Measurements from ENCODE around the gene ARHGAP44.
"Not testable (repeated sequence)": the region's sequence is repeated elsewhere in the genome, so short reads cannot be mapped to it uniquely, and the experiment has no call there.

The ARHGAP44 gene

GRCh38 chr17:12815642-12816141 is 26.4 kb downstream of the ARHGAP44 start:
- no peak for DNase-seq (ENCODE audit: low read depth)

- DNase-seq (ENCODE audit: low read depth), result no peak
Measured at GRCh38 chr17:12821376-12821940, 32.2 kb downstream of the ARHGAP44 start.

GRCh38 chr17:12826431-12826830 is 37.1 kb downstream of the ARHGAP44 start:
- DNase-seq (ENCODE audit: low read depth), result no peak

- no peak for DNase-seq (ENCODE audit: low read depth)
Measured at GRCh38 chr17:12830777-12831247, 41.5 kb downstream of the ARHGAP44 start.

GRCh38 chr17:12831839-12832238 is 42.5 kb downstream of the ARHGAP44 start:
- DNase-seq (ENCODE audit: low read depth), result no peak

GRCh38 chr17:12839042-12839441 is 49.7 kb downstream of the ARHGAP44 start:
- DNase-seq (ENCODE audit: low read depth), result no peak

- DNase-seq (ENCODE audit: low read depth), result no peak
Measured at GRCh38 chr17:12842936-12843335, 53.6 kb downstream of the ARHGAP44 start.

GRCh38 chr17:12850996-12851395 is 61.7 kb downstream of the ARHGAP44 start:
- DNase-seq (ENCODE audit: low read depth), result no peak

- no peak for DNase-seq (ENCODE audit: low read depth)
Measured at GRCh38 chr17:12851901-12852435, 62.7 kb downstream of the ARHGAP44 start.

GRCh38 chr17:12853921-12854320 is 64.6 kb downstream of the ARHGAP44 start:
- no peak for DNase-seq (ENCODE audit: low read depth)

- no peak for DNase-seq (ENCODE audit: low read depth)
Measured at GRCh38 chr17:12856416-12856815, 67.1 kb downstream of the ARHGAP44 start.

GRCh38 chr17:12857592-12857991 is 68.3 kb downstream of the ARHGAP44 start:
- DNase-seq (ENCODE audit: low read depth), result no peak

- no peak for DNase-seq (ENCODE audit: low read depth)
Measured at GRCh38 chr17:12859520-12859919, 70.2 kb downstream of the ARHGAP44 start.

GRCh38 chr17:12865769-12866168 is 76.5 kb downstream of the ARHGAP44 start:
- DNase-seq (ENCODE audit: low read depth), result no peak

GRCh38 chr17:12866244-12866643 is 76.9 kb downstream of the ARHGAP44 start:
- no peak for DNase-seq (ENCODE audit: low read depth)

GRCh38 chr17:12867726-12868125 is 78.4 kb downstream of the ARHGAP44 start:
- DNase-seq (ENCODE audit: low read depth), result no peak

- not testable (repeated sequence) for DNase-seq (ENCODE audit: low read depth)
Measured at GRCh38 chr17:12873415-12874125, 84.3 kb downstream of the ARHGAP44 start.

GRCh38 chr17:12877953-12878669 is 88.8 kb downstream of the ARHGAP44 start:
- no peak for DNase-seq (ENCODE audit: low read depth)

GRCh38 chr17:12879096-12879495 is 89.8 kb downstream of the ARHGAP44 start:
- DNase-seq (ENCODE audit: low read depth), result not testable (repeated sequence)

- DNase-seq (ENCODE audit: low read depth), result no peak
Measured at GRCh38 chr17:12883472-12883871, 94.2 kb downstream of the ARHGAP44 start.

GRCh38 chr17:12887088-12887487 is 97.8 kb downstream of the ARHGAP44 start:
- DNase-seq (ENCODE audit: low read depth), result no peak

GRCh38 chr17:12896180-12896785 is 107.0 kb downstream of the ARHGAP44 start:
- DNase-seq (ENCODE audit: low read depth), result no peak

All from T-helper 22 cell (primary cell).